Stromal cell of bone marrow (primary cell): Measurements from ENCODE around the gene LACTBL1.

Experiments used
- DNase-seq: peaks from one replicate; pipeline ENCODE4 v3.0.0-alpha.2; 2012; ENCODE audit warnings: low read depth

LACTBL1 gene

DNA sequence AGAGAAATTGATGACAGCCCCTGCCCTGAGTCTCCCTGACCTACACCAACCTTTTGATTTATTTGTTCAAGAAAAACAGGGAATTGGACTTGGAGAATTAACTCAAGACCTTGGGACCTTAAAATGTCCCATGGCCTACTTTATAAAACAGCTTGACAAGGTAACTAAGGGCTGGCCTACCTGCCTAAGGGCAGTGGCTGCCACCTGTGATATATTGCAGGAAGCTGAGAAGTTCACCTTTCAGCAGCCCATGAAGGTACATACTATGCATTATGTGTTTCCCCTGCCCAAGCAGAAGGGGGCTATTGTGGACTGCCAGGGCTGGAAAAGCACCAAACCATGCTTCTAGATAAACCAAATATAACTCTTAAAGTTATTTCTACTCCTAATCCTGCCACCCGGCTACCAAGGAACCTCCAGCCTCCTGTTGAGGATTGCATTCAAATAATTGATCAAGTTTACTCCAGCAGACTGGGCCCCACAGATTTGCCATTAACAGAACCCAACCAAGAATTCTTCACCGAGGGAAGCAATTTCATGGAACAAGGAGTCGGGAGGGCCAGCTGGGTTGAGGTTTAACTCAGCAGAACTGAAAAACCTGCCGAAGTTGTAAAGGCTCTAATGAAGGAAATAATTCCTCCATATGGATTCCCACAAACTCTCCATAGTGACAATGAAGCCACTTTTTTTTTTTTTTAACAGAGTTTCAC is 28.2 kb downstream of the LACTBL1 start:
- DNase-seq = no peak

DNA sequence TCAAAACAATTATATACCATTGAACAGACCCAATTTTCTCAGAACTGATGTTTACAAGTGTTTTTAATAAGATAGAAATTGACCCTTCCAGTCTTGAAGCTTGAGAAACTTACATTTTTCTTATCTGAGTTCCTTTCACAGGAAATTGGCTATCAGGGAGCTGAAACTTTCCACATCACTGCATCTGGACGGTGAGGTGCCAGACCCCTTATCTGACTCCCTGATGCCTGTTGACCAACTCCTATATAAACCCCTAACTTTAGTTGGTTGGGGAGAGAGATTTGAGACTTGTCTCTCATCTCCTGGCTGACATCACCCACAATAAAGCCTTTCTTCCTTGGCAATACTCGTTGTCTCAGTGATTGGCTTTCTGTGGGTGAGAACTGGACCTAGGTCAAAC is 31.4 kb downstream of the LACTBL1 start:
- no peak for DNase-seq

DNA sequence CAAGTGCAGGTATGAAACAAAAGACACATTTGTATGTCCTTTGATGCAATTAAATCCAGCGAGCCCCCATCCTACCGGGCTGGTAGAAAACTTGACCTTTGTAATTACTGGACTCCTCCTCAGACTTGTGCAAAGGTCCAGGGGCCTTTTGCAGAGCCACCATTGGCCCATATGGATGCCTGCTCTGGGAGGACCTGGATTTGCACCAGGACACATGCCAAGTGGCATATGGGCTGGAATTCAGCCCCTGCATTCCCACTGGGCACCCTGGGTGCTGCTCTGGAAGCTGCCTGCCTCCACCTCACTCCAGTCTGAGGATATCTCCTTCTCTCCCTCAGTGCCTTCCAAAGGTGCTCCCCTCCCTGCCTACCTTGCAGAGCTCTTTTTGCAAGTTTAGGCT is 36.0 kb downstream of the LACTBL1 start:
- no peak for DNase-seq

DNA sequence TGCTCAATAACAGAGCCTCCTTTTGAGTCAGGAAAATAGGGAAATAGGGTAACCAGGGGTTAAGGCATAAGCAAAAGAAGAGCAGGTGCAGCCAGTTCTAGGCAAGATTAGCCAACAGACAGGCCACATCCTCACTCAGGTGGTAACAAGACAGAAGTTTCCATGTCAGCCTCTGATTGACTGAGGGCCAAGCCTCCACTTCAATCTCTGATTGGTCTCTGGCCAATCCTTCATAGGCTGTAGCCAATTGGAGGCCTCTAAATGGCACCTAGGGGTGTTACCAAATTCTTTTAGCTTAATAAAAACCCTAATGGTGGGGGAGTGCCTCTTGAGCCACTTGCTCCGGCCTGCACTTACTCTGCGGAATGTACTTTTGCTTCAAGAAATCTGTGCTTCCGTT is 37.2 kb downstream of the LACTBL1 start:
- DNase-seq = no peak

DNA sequence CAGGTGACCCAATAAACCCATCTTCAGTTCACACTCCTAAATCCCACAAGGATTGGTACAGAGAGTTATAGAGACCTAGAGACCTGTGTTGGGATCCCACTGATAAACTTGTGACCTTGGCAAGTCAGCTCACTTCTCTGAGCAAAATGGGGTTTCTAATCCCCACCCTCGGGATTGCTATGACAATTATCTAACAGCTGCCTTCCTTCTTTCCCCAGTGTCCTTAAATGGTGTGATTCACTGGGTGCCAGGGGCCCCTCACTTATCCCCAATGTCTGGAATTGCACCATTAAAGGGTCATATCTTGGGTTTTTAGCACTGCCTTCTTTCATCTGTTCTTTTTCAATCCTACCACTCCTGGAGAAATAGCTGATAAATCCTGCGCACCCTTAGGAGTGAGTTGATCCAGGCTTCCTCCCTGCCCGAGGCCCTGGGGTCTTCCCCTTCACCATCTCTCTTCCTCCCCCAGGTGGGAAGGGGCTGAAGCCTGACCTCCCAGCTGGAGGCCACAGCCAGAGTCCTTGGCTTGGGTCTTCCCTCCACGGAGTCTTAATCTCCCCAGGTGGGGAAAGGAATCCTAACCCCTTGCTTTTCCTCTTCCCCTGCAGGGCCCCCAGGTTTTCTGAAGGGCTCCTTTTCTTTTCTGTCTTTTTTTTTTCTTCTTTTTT is 39.7 kb downstream of the LACTBL1 start:
- no peak for DNase-seq

DNA sequence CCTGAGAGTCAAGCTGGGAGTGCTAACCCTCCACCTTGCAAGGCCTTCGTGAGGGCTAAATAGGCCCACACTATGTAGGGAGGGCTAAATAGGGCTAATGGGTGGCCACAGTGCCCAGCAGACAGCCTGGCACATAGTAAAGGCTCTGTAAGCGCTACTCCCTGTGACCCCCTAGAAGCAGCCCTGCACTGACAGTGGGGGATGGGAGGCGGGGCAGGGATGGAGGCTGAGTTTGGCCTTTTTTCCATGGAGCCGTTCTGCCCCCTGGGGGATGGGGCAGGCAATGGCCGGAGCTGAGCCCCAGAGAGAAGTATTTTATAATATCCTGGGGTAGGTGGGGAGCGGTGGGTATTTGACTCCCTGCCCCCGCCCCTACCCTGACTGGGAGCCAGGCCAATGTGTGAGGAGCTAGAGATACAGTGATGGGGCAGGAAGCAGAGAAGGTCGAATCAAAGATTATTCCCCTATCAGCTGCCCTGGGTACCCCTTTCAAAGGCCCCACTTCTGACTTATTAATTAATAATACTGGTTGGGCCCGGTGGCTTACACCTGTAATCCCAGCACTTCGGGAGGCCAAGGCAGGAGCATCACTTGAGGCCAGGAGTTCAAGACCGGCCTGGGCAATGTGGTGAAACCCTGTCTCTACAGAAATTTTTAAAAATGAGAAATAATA is 42.3 kb downstream of the LACTBL1 start:
- DNase-seq = peak; percentile 20

DNA sequence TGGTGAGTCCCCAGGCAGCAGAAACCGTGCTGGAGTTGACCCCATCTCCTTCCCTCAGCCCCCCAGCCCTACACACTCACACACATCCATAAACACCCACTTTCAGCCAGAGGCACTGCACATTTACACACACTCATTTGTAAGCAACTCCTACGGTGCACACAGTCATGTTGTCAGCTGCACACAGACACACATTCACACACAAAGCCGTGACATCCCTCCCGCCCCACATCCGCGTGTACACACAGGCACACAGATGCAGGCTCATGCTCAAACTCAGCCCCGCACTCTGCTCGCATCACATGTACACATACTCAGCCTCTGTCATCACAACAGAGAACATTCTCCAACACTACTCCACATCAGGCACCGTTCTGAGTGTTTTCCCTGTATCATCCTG is 47.6 kb downstream of the LACTBL1 start:
- no peak for DNase-seq

DNA sequence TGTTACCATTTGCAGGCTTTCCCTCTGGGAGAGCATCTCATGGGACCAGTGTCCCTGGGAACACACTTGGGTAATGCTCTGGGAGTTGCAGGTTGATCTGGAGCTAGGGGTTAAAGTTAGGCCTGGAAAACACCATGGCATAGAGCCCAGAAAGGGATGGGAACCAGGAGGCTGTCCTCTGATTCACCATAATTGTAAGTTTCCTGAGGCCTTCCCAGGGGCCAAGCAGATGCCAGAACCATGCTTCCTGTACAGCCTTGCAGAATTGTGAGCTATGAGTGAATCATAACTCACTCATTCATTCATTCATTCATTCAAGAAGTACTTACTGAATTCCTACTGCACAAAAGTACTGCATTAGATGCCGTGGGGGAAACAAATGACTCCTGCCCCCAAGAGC is 50.0 kb downstream of the LACTBL1 start:
- peak; percentile 3 for DNase-seq

DNA sequence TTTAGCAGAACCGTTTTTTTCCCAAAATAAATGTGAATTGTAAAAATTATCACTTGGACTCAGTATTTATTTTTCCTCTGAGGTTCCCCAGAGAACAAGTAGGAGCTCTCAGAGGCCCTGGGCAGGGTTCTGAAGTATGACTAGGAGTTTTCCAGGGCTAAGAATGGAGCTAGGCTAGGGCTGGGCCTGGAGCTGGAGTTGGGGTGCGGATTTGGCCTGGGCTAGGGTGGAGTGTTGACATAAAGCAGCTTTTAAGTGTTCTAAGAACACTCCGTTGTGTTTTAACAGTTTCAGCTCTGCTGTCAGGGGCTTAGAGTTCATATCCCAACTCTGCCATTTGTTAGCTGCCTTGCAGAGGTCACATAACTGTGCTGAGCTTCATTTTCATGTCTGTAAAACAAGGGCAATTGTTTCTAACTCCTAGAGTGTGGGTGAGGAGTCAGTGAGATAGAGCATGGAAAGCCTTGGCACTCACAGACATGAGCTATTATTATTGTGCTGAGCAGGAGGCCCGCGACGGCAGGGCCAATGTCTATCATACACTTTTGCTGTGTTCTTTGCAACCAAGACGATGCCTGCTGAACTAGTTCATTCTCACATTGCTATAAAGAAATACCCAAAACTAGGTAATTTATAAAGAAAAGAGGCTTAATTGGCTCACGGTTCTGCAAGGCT is 51.1 kb downstream of the LACTBL1 start:
- no peak for DNase-seq

DNA sequence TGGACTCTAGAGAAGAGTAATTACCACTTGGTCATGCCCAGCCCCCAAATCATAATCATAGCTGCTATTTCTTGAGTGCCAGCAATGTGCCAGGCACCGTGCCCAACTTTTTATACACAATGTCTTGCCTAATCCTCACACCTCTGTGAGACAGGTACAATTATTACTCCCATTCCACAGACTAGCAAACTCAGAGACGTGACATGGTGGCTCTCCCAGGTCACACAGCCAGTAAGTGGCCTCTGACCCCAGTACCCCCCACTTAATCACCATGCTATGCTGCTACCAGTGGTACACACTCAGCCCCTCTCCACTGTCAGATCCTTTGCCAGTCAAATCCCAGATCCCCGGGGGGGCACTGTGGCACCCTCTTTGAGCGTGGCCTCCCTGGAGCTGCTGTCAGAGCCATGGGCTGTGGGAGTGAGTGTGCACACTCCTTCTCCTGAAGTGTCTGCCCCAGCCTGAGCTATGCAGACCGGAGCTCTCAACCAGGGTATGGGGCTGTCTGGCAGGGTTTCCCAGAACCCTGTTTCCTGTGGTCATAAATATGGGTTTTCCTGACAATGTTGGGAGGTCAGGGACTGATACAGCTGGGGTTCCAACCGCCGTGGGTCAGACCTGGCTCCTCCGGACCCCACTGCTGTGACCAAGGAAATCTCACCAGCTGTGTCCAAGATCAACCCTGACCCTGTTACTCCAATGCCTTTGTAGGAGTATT is 51.8 kb downstream of the LACTBL1 start:
- no peak for DNase-seq

DNA sequence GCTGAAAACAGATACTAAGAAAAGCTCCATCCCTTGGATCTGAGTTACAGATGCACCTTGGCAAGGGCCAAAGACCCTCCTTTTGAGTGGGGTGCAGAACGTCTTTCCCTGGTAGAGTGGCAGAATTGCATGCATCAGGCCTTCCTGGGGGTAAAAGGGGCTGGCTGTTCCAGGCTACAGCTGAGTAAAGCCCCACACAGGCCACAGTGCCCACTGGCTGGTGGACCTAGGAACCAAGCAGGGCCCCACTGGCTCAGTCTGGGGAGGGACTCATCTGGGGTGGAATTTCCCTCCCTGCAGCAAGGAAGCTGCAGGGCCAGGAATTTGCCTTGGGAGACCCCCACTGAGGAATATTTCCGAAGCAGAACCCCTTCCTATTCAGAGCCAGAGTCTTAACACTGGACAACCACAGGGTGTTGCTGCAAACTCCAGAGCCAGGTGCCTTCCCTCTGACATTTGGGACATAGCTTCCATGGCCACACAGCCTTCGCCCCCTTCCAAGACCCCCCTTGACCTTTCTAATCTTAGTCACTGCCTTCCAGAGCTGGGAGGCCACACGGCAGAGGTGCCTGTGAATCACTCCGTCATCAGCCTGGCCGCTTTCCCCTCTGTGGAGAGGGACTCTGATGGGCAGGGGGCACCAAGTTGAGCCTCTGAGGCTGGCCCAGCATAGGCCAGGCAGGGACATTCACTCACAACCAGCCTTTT is 52.5 kb downstream of the LACTBL1 start:
- DNase-seq = no peak

DNA sequence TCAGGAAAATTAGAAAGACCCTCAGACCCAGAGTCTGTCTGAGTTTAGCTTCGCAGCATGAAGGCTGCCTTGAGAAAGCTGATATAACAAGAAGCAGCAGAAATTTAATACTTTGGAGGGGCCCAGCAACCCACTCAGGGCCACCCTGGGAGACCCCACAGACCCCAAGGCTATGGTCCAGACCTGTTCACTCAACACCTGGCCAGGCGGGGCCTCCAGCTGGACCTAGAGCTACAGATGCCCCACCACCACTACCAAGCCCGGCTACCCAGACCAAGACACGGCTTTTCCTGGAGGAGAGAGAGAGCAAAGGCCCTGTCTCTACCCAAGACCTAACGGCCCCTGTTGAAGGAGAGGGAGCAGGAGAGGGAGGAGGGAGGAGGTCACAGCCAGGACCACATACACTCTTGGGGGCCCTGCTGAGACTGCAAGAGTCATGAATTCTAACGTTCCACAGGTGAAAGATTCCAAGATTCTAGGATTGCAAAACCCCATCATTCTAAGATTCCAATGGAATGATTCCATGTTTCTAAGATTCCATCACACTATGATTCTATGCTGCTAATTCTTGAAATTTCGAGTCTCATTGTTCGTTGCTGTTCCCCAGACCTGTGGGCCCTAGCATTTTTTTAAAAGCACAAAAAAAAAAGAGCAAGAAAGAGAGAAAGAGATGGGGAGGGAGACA is 53.2 kb downstream of the LACTBL1 start:
- DNase-seq = no peak

DNA sequence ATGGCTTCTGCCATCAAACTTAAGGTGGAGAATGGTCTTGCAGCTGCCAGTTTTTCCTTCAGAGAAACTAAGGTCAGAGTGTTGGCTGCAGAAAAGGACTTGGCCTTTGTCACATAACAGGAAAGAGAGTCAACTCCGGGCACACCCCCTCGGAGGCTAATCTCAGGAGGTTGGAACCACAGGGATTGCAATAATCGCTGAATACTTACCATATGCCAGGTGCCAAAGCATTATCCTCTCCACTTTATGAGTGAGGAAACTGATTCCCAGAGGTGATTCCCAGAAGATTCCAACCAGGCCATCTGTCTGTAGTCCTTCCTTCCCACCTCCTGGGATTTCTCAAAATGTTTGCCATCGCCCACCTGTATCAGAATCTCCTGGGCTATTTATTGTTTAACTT is 54.0 kb downstream of the LACTBL1 start:
- DNase-seq = no peak

DNA sequence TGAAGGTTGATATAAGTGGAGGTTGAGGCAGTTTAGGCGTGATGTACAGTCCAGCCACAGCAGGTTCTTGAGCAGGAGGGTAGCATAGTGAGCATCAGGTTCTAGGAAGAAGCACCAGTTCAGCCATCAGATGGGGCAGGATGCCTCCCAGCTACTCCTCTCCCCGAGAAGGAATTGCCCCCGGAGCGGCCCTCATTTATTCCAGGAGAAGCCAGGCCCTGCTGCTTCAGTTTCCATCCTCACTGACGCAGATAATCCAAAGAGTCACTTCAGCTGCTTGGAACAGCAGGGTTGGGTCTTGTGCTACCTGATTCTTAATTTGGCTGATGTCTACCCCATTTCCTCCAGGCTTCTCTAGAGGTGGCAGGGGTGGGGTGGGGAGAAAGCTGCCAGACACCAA is 54.7 kb downstream of the LACTBL1 start:
- DNase-seq = no peak

DNA sequence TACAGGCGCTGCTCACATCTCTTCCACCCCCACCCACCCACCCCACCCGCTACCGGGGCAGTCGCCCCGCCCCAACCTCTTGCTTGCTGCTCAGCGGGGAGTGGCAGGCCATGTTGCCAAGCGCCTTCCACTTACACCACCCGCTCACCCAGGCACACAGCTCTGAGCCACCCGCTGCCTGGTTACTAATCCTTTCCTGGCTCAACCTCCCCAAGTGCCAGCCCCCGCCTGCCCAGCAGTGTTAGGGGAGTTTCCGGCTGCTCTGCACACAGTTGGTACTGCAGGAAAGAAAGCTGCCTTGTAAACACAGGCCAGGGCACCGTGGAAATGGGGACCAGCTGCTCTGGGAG is 56.2 kb downstream of the LACTBL1 start:
- DNase-seq = no peak

DNA sequence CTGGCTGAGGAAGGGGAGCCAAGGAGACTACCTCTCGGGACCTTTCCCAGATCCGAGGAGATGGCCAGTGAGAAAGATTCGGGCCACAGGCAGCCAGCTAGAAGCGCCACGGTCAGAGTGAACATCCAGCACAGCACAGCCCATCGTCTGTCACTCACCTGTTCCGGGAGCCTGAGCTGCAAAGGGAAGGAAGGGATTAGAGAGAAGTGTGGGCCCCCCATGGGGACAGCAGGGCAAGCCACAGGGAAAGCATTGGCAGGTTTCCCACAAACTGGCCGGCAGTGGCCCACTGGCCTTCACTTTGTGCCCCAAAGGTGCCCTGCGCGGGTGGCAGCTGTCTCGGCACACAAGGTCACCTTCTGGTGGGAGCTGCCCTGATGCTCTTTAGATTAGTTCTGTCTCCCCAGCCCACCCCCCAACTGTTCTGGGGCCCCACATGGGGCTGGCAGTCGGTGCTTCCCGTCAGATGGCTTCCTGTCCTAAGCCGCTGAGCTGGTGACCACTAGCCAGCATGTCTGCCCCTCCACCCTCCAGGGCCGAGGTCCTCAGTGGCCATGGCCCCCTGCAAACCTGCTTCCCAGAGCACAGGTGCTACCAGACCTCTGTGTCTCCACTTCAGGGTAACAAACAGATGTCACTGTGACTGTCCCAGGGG is 56.7 kb downstream of the LACTBL1 start:
- DNase-seq = no peak

DNA sequence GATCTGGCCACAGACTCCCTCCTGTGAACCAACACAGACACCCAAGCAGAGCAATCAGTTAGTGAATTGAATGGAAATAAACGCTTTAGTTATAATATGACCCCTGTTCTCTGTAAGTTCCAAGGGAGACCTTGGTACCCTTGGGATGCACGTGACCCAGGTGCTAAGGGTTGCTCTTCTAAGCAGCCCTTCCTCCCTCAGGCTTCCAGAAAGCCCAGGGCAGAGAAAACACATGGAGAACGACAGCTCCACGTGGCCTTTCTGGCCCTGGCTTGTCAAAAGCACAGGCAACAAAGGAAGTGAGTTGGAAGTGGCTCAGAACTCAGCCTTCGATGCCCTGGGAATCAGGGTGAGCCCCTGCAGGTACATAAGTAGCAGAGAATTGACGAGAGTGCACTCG is 57.4 kb downstream of the LACTBL1 start:
- DNase-seq = no peak

DNA sequence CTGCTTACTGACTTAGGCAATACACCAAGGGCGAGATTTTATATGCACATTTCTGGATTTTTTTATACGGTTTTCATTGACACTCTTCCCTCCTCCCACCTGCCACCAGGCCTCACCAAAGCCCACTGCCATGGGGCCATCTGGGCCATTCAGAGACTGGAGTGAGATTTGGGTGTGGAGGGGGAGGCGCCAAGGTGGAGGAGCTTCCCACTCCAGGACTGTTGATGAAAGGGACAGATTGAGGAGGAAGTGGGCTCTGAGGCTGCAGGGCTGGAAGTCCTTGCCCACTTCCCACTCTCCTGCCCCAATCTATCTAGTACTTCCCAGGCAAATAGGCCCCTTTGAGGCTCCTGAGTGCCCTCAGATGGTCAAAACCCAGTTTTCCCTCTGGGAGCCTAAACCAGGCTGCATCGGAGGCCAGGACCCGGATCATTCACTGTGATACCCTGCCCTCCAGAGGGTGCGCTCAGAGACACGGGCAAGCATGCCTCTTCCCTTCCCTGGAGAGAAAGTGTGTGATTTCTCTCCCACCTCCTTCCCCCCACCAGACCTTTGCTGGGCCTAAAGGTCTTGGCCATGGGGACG is 57.9 kb downstream of the LACTBL1 start:
- no peak for DNase-seq

DNA sequence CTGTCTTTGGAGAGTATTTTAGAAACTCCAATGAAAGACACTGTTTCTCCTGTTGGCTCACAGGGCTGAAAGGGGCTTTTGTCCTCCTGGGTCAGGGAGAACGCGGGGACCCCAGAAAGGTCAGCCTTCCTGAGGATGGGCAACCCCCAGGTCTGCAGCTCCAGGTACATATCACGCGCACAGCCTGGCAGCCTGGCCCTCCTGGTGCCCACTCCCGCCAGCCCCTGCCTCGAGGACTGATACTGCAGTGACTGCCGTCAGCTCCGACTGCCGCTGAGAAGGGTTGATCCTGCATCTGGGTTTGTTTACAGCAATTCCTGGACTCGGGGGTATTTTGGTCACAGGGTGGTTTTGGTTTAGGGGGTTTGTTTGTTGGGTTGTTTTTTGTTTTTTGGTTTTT is 58.5 kb downstream of the LACTBL1 start:
- no peak for DNase-seq
